ENCODE results near the gene OR2L8.

The OR2L8 gene

GRCh38 chr1:247948558-247948957, at the start of gene OR2L8:
Gene OR2L8 (plus strand): TSS chr1:247948858. CDS start chr1:247948858, 0 bp downstream.
- DNase-seq = no peak
- no peak for TF ChIP-seq POLR2A (IDR thresholded peaks at IDR 0.05; ENCODE audit: low read length)
- TF ChIP-seq GATA1 (IDR thresholded peaks at IDR 0.05; ENCODE audit: low read depth, low read length) = no peak

GRCh38 chr1:247904122-247904521, 44.5 kb upstream of the OR2L8 start:
- TF ChIP-seq POLR2A (IDR thresholded peaks at IDR 0.05; ENCODE audit: low read length) = no peak
- no peak for TF ChIP-seq GATA1 (IDR thresholded peaks at IDR 0.05; ENCODE audit: low read depth, low read length)
- peak in 1 of 2 experiments; percentile 31 for DNase-seq

- TF ChIP-seq GATA1 (IDR thresholded peaks at IDR 0.05; ENCODE audit: low read depth, low read length) = no peak
- TF ChIP-seq POLR2A (IDR thresholded peaks at IDR 0.05; ENCODE audit: low read length) = no peak
- DNase-seq = peak; percentile 20 to 26
Measured at GRCh38 chr1:247905181-247905580, 43.5 kb upstream of the OR2L8 start.

DNA sequence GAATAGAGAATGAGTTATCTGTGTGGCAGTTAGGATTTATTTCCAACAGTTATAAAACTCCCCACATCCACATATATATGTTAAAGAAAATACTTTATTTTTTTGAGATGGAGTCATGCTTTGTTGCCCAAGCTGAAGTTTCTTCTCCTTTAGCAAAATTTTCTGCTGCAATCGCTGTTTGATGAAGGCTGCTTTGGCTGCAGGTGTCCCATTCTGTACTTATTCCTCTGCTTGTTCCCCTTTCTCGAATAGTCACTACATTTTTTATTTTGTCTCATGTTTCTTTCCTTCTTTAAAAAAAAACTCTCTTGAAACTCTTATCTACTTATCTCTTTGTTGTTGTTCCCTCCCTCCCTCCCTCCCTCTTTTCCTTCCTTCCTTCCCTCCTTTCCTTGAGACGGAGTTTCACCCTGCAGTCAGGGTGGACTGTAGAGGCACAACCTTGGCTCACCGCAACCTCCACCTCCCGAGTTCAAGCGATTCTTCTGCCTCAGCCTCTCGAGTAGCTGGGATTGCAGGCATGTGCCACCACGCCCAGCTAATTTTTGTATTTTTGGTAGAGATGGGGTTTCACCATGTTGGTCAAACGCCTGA, 42.7 kb upstream of the OR2L8 start:
- DNase-seq = peak; percentile 50 to 57
- TF ChIP-seq GATA1 (IDR thresholded peaks at IDR 0.05; ENCODE audit: low read depth, low read length) (no peak), POLR2A (IDR thresholded peaks at IDR 0.05; ENCODE audit: low read length) (no peak)

GRCh38 chr1:247906504-247907047, 42.1 kb upstream of the OR2L8 start:
- TF ChIP-seq POLR2A (IDR thresholded peaks at IDR 0.05; ENCODE audit: low read length) = no peak
- TF ChIP-seq GATA1 (IDR thresholded peaks at IDR 0.05; ENCODE audit: low read depth, low read length) = no peak
- DNase-seq = peak; percentile 88 to 92

GRCh38 chr1:247908766-247909165, 39.9 kb upstream of the OR2L8 start:
- no peak for DNase-seq
- no peak for TF ChIP-seq GATA1 (IDR thresholded peaks at IDR 0.05; ENCODE audit: low read depth, low read length)

GRCh38 chr1:247913786-247914185, 34.9 kb upstream of the OR2L8 start:
- no peak for TF ChIP-seq POLR2A (IDR thresholded peaks at IDR 0.05; ENCODE audit: low read length)
- no peak for TF ChIP-seq GATA1 (IDR thresholded peaks at IDR 0.05; ENCODE audit: low read depth, low read length)
- DNase-seq = no peak

GRCh38 chr1:247914941-247915662, 33.6 kb upstream of the OR2L8 start:
- TF ChIP-seq POLR2A (IDR thresholded peaks at IDR 0.05; ENCODE audit: low read length) (no peak), GATA1 (IDR thresholded peaks at IDR 0.05; ENCODE audit: low read depth, low read length) (no peak)
- no peak for DNase-seq

DNA sequence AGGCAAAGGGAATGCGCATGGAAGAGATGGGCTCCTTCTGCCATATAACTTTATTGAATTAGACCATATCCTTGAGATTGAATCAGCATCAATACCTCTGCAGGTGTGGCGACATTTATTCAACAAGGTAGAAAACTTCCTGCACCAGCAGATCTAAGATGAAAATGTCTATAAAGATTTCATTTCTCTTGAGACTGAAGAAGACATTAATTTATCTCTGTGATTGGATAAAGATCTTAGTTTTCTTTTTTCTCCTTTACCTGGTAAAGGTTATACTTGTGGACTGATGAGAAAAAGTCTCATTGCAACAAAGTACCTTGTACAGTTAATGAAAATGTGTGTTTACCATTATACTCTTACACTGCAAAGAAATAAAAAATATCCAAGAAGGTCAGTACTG, 28.7 kb upstream of the OR2L8 start, which contains the start of gene OR2T8:
TSS of gene OR2T8 (plus strand) at position 301 of the 400 bp plus-strand sequence. CDS start 766 bp downstream, outside the sequence.
- no peak for DNase-seq

DNA sequence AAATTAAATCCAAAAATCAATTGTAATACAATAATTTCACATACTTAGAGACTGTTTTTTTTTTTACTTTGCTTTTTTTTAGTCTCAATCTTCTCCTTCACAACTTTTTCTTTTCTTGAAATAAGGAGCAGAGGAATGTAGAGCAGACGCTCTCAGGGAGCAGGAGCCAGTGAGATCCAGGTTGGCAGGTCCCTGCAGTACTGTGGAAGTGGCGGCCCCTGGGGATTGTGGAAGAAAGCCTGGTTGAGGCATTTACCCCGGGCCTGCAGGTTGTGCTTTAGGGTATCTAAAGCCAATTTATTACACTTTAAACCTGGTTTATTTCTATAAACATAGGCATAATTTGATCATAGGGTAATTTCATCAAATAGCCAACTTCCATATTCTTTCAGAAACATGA, 24.7 kb upstream of the OR2L8 start:
- DNase-seq = no peak
- TF ChIP-seq POLR2A (IDR thresholded peaks at IDR 0.05; ENCODE audit: low read length) (no peak), GATA1 (IDR thresholded peaks at IDR 0.05; ENCODE audit: low read depth, low read length) (no peak)

More for the DNA sequence above, 28.7 kb upstream of the OR2L8 start, which contains the start of gene OR2T8:
- no peak for TF ChIP-seq POLR2A (IDR thresholded peaks at IDR 0.05; ENCODE audit: low read length)
- no peak for TF ChIP-seq GATA1 (IDR thresholded peaks at IDR 0.05; ENCODE audit: low read depth, low read length)

GRCh38 chr1:247924868-247925267, 23.8 kb upstream of the OR2L8 start, which contains the start of gene OR2AJ1:
Gene OR2AJ1 (plus strand): TSS chr1:247924889. CDS start chr1:247933769, 8,880 bp downstream.
- no peak for TF ChIP-seq POLR2A (IDR thresholded peaks at IDR 0.05; ENCODE audit: low read length)
- TF ChIP-seq GATA1 (IDR thresholded peaks at IDR 0.05; ENCODE audit: low read depth, low read length) = no peak

GRCh38 chr1:247933989-247934388, 14.7 kb upstream of the OR2L8 start:
- DNase-seq = no peak
- TF ChIP-seq POLR2A (IDR thresholded peaks at IDR 0.05; ENCODE audit: low read length) = no peak
- no peak for TF ChIP-seq GATA1 (IDR thresholded peaks at IDR 0.05; ENCODE audit: low read depth, low read length)

More at GRCh38 chr1:247924868-247925267, 23.8 kb upstream of the OR2L8 start, which contains the start of gene OR2AJ1:
- no peak for DNase-seq

- DNase-seq = no peak
- TF ChIP-seq GATA1 (IDR thresholded peaks at IDR 0.05; ENCODE audit: low read depth, low read length) (no peak), POLR2A (IDR thresholded peaks at IDR 0.05; ENCODE audit: low read length) (no peak)
Measured at GRCh38 chr1:247935781-247936180, 12.9 kb upstream of the OR2L8 start.

- TF ChIP-seq GATA1 (IDR thresholded peaks at IDR 0.05; ENCODE audit: low read depth, low read length) = no peak
- TF ChIP-seq POLR2A (IDR thresholded peaks at IDR 0.05; ENCODE audit: low read length) = no peak
- DNase-seq = no peak
Measured at GRCh38 chr1:247936415-247936814, 12.2 kb upstream of the OR2L8 start.

DNA sequence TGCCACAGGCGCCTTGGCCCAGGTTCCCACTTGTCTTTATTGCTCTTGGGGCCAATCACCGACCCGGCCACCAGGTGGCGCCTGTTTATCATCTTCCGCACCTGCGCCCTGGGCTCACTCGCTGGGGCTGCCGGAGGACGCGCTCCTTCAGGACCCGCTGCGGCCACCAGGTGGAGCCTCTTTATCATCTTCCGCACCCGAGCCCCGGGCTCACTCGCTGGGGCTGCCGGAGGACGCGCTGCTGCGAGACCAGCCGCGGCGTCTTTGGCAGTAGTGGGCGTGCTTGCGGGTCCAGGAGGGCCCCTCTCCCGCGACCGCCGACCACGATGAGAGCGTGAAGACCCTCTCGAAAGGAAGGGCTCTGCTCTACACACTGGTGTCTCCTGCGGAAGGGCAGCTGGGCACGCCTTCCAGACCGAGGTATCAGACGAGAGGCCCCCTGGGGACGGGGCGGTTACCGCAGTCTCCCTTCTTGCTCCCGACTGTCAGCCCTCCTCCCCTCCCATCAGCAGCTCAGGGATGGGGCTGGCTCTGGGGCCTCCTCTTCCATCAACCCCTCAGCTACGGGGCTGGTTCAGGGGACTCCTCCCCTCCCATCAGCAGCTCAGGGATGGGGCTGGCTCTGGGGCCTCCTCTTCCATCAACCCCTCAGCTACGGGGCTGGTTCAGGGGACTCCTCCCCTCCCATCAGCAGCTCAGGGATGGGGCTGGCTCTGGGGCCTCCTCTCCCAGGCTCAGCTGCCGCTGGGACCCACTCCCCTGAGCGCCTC, 11.5 kb upstream of the OR2L8 start:
- peak; percentile 97 to 99 for DNase-seq

Measured in erythroblast (primary cell).